MM.1S (cell line): ENCODE data around the gene PKHD1.

ENCODE experiments used
- EZH2 ChIP-seq: fragments of 300-600 bp; sonication (generic); optimal IDR thresholded peaks from 2 replicates; pipeline ENCODE3; 2017; ENCODE audit warnings: low read depth, mild to moderate bottlenecking, antibody characterized with exemption, low read length, mixed read lengths
- EZH2phosphoT487 ChIP-seq: fragments of 300-600 bp; sonication (generic); IDR thresholded peaks from 2 replicates; pipeline ENCODE4 v1.6.1; 2018; ENCODE audit warnings: antibody characterized with exemption, low read length
- TF ChIP-seq, protein P1 (sequence below): fragments of 300-600 bp; sonication (generic); IDR thresholded peaks from 2 replicates; pipeline ENCODE4 v1.5.1; 2016; ENCODE audit warnings: antibody characterized with exemption, low read length, mixed read lengths

DNA sequence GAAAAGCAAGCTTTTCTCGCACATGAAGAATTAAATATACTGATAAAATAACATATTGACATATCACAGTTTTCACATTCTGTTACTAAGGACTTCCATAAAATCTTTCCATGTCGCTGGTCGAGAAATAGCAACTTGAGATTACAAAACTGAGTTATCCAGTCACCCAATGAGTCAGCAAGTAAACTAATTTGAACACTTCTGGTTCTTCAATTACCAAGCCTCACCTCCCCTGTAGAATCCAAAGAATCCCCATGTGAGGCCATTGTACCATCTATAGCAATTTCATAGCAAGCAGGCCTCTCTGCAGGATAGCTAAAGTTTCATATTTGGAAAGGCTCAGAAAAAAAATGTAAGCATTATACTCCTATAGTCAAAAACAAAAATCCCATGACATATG, 87.3 kb downstream of the PKHD1 start:
- TF ChIP-seq EZH2 (no peak), EZH2phosphoT487 (no peak)
- TF ChIP-seq, protein P1, sequence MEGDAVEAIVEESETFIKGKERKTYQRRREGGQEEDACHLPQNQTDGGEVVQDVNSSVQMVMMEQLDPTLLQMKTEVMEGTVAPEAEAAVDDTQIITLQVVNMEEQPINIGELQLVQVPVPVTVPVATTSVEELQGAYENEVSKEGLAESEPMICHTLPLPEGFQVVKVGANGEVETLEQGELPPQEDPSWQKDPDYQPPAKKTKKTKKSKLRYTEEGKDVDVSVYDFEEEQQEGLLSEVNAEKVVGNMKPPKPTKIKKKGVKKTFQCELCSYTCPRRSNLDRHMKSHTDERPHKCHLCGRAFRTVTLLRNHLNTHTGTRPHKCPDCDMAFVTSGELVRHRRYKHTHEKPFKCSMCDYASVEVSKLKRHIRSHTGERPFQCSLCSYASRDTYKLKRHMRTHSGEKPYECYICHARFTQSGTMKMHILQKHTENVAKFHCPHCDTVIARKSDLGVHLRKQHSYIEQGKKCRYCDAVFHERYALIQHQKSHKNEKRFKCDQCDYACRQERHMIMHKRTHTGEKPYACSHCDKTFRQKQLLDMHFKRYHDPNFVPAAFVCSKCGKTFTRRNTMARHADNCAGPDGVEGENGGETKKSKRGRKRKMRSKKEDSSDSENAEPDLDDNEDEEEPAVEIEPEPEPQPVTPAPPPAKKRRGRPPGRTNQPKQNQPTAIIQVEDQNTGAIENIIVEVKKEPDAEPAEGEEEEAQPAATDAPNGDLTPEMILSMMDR: no peak
